Measurements from ENCODE around the gene IFT20.
"Not testable (repeated sequence)": the region's sequence is repeated elsewhere in the genome, so short reads cannot be mapped to it uniquely, and the experiment has no call there.

IFT20 gene

GRCh38 chr17:28364665-28365363 lies 29.5 kb upstream of the IFT20 start, which contains the start of gene SEBOX:
Gene SEBOX (minus strand): TSS chr17:28365199. CDS start chr17:28365151, 48 bp downstream.
- DNase-seq (ENCODE audit: low spot score) = no peak

- no peak for DNase-seq (ENCODE audit: low spot score)
These were observed 28.7 kb upstream of the IFT20 start for GRCh38 chr17:28363776-28364650.

- DNase-seq (ENCODE audit: low spot score) = no peak
These were observed 27.9 kb upstream of the IFT20 start for GRCh38 chr17:28363186-28363585.

- no peak for DNase-seq (ENCODE audit: low spot score)
These were observed 22.6 kb upstream of the IFT20 start for GRCh38 chr17:28357901-28358197.

GRCh38 chr17:28357061-28357900 lies 22.0 kb upstream of the IFT20 start, which contains the start of gene POLDIP2:
Gene POLDIP2 (minus strand): TSS chr17:28357527. CDS start chr17:28357448, 79 bp downstream.
- peak; percentile 98 for DNase-seq (ENCODE audit: low spot score)

GRCh38 chr17:28350271-28350670 lies 15.0 kb upstream of the IFT20 start:
- no peak for DNase-seq (ENCODE audit: low spot score)

GRCh38 chr17:28348979-28349378 lies 13.7 kb upstream of the IFT20 start:
- no peak for DNase-seq (ENCODE audit: low spot score)

- DNase-seq (ENCODE audit: low spot score) = peak; percentile 83
These were observed 12.1 kb upstream of the IFT20 start for GRCh38 chr17:28347261-28347891.

- no peak for DNase-seq (ENCODE audit: low spot score)
These were observed 11.5 kb upstream of the IFT20 start for GRCh38 chr17:28346746-28347246.

- DNase-seq (ENCODE audit: low spot score) = no peak
These were observed 10.9 kb upstream of the IFT20 start for GRCh38 chr17:28346199-28346580.

- DNase-seq (ENCODE audit: low spot score) = no peak
These were observed 10.3 kb upstream of the IFT20 start for GRCh38 chr17:28345419-28346198.

GRCh38 chr17:28344435-28344901 lies 9.2 kb upstream of the IFT20 start:
- DNase-seq (ENCODE audit: low spot score) = no peak

- no peak for DNase-seq (ENCODE audit: low spot score)
These were observed 8.7 kb upstream of the IFT20 start for GRCh38 chr17:28344011-28344410.

- no peak for DNase-seq (ENCODE audit: low spot score)
These were observed 8.2 kb upstream of the IFT20 start for GRCh38 chr17:28343491-28343932.

- DNase-seq (ENCODE audit: low spot score) = no peak
These were observed 7.0 kb upstream of the IFT20 start for GRCh38 chr17:28342313-28342712.

- no peak for DNase-seq (ENCODE audit: low spot score)
These were observed 6.2 kb upstream of the IFT20 start for GRCh38 chr17:28341516-28341915.

- no peak for DNase-seq (ENCODE audit: low spot score)
These were observed 5.1 kb upstream of the IFT20 start for GRCh38 chr17:28340374-28340773.

- DNase-seq (ENCODE audit: low spot score) = no peak
These were observed 4.2 kb upstream of the IFT20 start for GRCh38 chr17:28339431-28339830.

GRCh38 chr17:28338769-28339212 lies 3.5 kb upstream of the IFT20 start:
- DNase-seq (ENCODE audit: low spot score) = not testable (repeated sequence)

GRCh38 chr17:28338056-28338768 lies 2.9 kb upstream of the IFT20 start:
- DNase-seq (ENCODE audit: low spot score) = peak; percentile 29
